Measurements from ENCODE around the gene FBXW7. TPM values are rescaled to one million over a fixed set of nuclear protein-coding genes. Genes with fewer than 3 reads are reported as not detected.

The FBXW7 gene
- total and polyA plus RNA-seq, 2 of the 13 experiments (the other 11 are each of a cell fraction or from before 2014, with no cell fraction given) = 5.0 to 40.9 TPM

- TF ChIP-seq ATF2 (CRISPR knock-in tag; IDR thresholded peaks at IDR 0.05) (peak; percentile 61; the same call in 1 of the 2 replicates), ZNF430 (CRISPR knock-in tag; IDR thresholded peaks at IDR 0.05) (0 out of 2 replicates have a peak, but pooled peaks have one; percentile 73), HOXD1 (CRISPR knock-in tag; IDR thresholded peaks at IDR 0.05) (peak; percentile 50; the same call in 1 of the 2 replicates), ZNF280D (CRISPR knock-in tag; IDR thresholded peaks at IDR 0.05) (peak; percentile 46; the same call in 1 of the 2 replicates), RFXANK (CRISPR knock-in tag; IDR thresholded peaks at IDR 0.05) (peak; percentile 65), ZNF30 (CRISPR knock-in tag; IDR thresholded peaks at IDR 0.05) (no peak), SRF (IDR thresholded peaks at IDR 0.05; ENCODE audit: low read depth, low read length) (0 out of 2 replicates have a peak, but pooled peaks have one; percentile 15), TAF15 (IDR thresholded peaks at IDR 0.05; ENCODE audit: low read depth, low read length, poor library complexity, severe bottlenecking) (peak; percentile 24), ZNF20 (CRISPR knock-in tag; IDR thresholded peaks at IDR 0.05) (peak; percentile 73; the same call in 1 of the 2 replicates), STAT6 (CRISPR knock-in tag; IDR thresholded peaks at IDR 0.05; ENCODE audit: borderline replicate concordance) (no peak), ZMYM3 (CRISPR knock-in tag; IDR thresholded peaks at IDR 0.05) (no peak), ETV5 (CRISPR knock-in tag; IDR thresholded peaks at IDR 0.05; ENCODE audit: borderline replicate concordance) (peak; percentile 82), MED1 (CRISPR knock-in tag; IDR thresholded peaks at IDR 0.05) (peak; percentile 85), HMG20B (CRISPR knock-in tag; conservative IDR thresholded peaks at IDR 0.05) (0 out of 2 replicates have a peak, but pooled peaks have one; percentile 22), AKAP8 (CRISPR knock-in tag; IDR thresholded peaks at IDR 0.05) (peak; percentile 55; the same call in 1 of the 2 replicates), TOPORS (CRISPR knock-in tag; IDR thresholded peaks at IDR 0.05) (peak; percentile 64; the same call in 1 of the 2 replicates), PRMT3 (CRISPR knock-in tag; IDR thresholded peaks at IDR 0.05; ENCODE audit: borderline replicate concordance, low read depth) (peak; percentile 64; the same call in 1 of the 2 replicates), ZNF44 (CRISPR knock-in tag; IDR thresholded peaks at IDR 0.05) (peak; percentile 61), SRSF4 (IDR thresholded peaks at IDR 0.05; ENCODE audit: low read depth, low read length, poor library complexity, severe bottlenecking) (no peak), SETDB1 (CRISPR knock-in tag; IDR thresholded peaks at IDR 0.05; ENCODE audit: borderline replicate concordance) (no peak), GMEB1 (CRISPR knock-in tag; IDR thresholded peaks at IDR 0.05; ENCODE audit: borderline replicate concordance) (peak; percentile 83)
These were observed at the start of gene FBXW7 (continued) for GRCh38 chr4:152535903-152536544.

All from HepG2 (cell line).